HepG2 (cell line): ENCODE data around the gene PRR35. TPM values are rescaled to one million over a fixed set of nuclear protein-coding genes. Genes with fewer than 3 reads are reported as not detected.

Experiments used
- ATAC-seq: fragments of 200-7000 bp; cut with Tn5 transposase; 3 replicates; pipeline ENCODE4 v1.9.1; 2020; ENCODE audit warnings: mild to moderate bottlenecking, moderate library complexity
- BruUV-seq: library from RNA; stranded (reverse); fragments of 400-500 nt; replicated peaks from 2 replicates; lab custom pipeline; 2021; lab: Mats Ljungman, UMichigan
- CTCF ChIA-PET: fragments of 300-600 bp; formaldehyde crosslinking; extraction: SDS; loops from one replicate; lab custom pipeline; 2021; ENCODE audit warnings: low total read pairs, inconsistent platforms, low intra/inter-chr PET ratio; lab: Yijun Ruan, JAX
- POLR2A ChIA-PET: fragments of 350-600 bp; sonication (Branson Sonifier 250); formaldehyde crosslinking; loops from one replicate; lab custom pipeline; 2020; ENCODE audit warnings: antibody characterized with exemption, inconsistent platforms; lab: Yijun Ruan, JAX
- DNase-seq: peaks from one replicate; pipeline ENCODE4 v3.0.0-alpha.2; 2015; ENCODE audit warnings: low spot score
- FAIRE-seq: peaks from 3 replicates; lab custom pipeline; 2011; peaks lifted over from hg19 to GRCh38; lab: Jason Lieb, UNC
- H2AFZ ChIP-seq: one replicate; pipeline ENCODE4 v1.6.1; 2011; ENCODE audit warnings: low read length, inconsistent platforms
- H3K27ac ChIP-seq: fragments of 300-600 bp; 3 replicates; pipeline ENCODE4 v1.8.0; 2011; ENCODE audit warnings: mixed run types, mild to moderate bottlenecking, mixed read lengths, low read length, inconsistent platforms; ENCODE audit not compliant: insufficient read depth; ENCODE audit errors: extremely low read length
- H3K27me3 ChIP-seq, 2 experiments: fragments of 200-600 bp in 1 of 2; 2 replicates in 1 of 2; 3 replicates in 1 of 2; pipeline versions ENCODE4 v1.6.0 to v1.8.0; 2011; ENCODE audit warnings: low read length in 2 of 2, mild to moderate bottlenecking in 2 of 2, moderate library complexity in 2 of 2, inconsistent platforms in 1 of 2; ENCODE audit not compliant: insufficient read depth in 2 of 2, control insufficient read depth in 1 of 2
- H3K36me3 ChIP-seq, 2 experiments: fragments of 200-600 bp in 1 of 2; replicated peaks in 1 of 2; 2 replicates in 1 of 2; 3 replicates in 1 of 2; pipeline versions ENCODE4 v1.5.1 to v1.8.0; 2011; ENCODE audit warnings: low read length in 2 of 2, inconsistent platforms in 1 of 2; ENCODE audit not compliant: insufficient read depth in 2 of 2, control insufficient read depth in 1 of 2
- H3K4me1 ChIP-seq: 2 replicates; pipeline ENCODE4 v1.5.1; 2012; ENCODE audit warnings: low read length, inconsistent platforms; ENCODE audit not compliant: insufficient read depth
- H3K4me2 ChIP-seq: 2 replicates; pipeline ENCODE4 v1.6.0; 2011; ENCODE audit warnings: low read depth, low read length, inconsistent platforms
- H3K4me3 ChIP-seq, 3 experiments: fragments of 200-600 bp in 1 of 3; sonication (generic), shearing (Covaris generic) in 1 of 3; replicated peaks in 1 of 3; 2 replicates each; pipeline ENCODE4 v1.5.1; 2011 to 2016; ENCODE audit warnings: low read length in 3 of 3, inconsistent platforms in 2 of 3, low read depth in 2 of 3, mild to moderate bottlenecking in 2 of 3, control low read depth in 1 of 3, mixed read lengths in 1 of 3; ENCODE audit not compliant: insufficient read depth in 1 of 3
- H3K79me2 ChIP-seq: one replicate; pipeline ENCODE4 v1.6.1; 2011; ENCODE audit warnings: low read length, inconsistent platforms; ENCODE audit not compliant: insufficient read depth
- H3K9ac ChIP-seq: 2 replicates; pipeline ENCODE4 v1.6.0; 2011; ENCODE audit warnings: mild to moderate bottlenecking, low read depth, low read length, inconsistent platforms; ENCODE audit not compliant: insufficient read depth
- H3K9me3 ChIP-seq: 2 replicates; pipeline ENCODE4 v1.5.1; 2012; ENCODE audit warnings: mild to moderate bottlenecking, low read length
- H4K20me1 ChIP-seq: 2 replicates; pipeline ENCODE4 v1.6.0; 2011; ENCODE audit warnings: inconsistent platforms, mild to moderate bottlenecking, low read length, moderate library complexity; ENCODE audit not compliant: insufficient read depth
- GLMP ChIP-seq: sonication (generic); formaldehyde crosslinking; IDR thresholded peaks from 2 replicates; pipeline ENCODE4 v1.9.0; 2021; ENCODE audit warnings: missing genetic modification reagents, mild to moderate bottlenecking, borderline replicate concordance
- HOMEZ ChIP-seq: IDR thresholded peaks from 2 replicates; pipeline ENCODE4 v1.6.1; 2016; ENCODE audit warnings: low read depth
- POLR2A ChIP-seq, 2 experiments: IDR thresholded peaks; 2 replicates each; pipeline ENCODE4 v1.6.1; 2011; ENCODE audit warnings: low read depth in 2 of 2, low read length in 2 of 2, mild to moderate bottlenecking in 1 of 2, moderate library complexity in 1 of 2; ENCODE audit not compliant: insufficient read depth in 1 of 2
- RBFOX2 ChIP-seq: fragments of 200-400 bp; formaldehyde crosslinking; IDR thresholded peaks from 2 replicates; pipeline ENCODE4 v1.6.1; 2017; ENCODE audit warnings: low read depth, mild to moderate bottlenecking, low read length
- SPEN ChIP-seq: sonication (generic); formaldehyde crosslinking; IDR thresholded peaks from 2 replicates; pipeline ENCODE4 v1.5.1; 2020; ENCODE audit warnings: low read depth, mild to moderate bottlenecking, missing genetic modification reagents
- ZBTB38 ChIP-seq: sonication (generic); formaldehyde crosslinking; IDR thresholded peaks from 2 replicates; pipeline ENCODE4 v1.5.1; 2020; ENCODE audit warnings: mild to moderate bottlenecking, missing genetic modification reagents
- ZNF275 ChIP-seq: sonication (generic); formaldehyde crosslinking; IDR thresholded peaks from 2 replicates; pipeline ENCODE4 v1.8.0; 2022; ENCODE audit warnings: missing genetic modification reagents, mild to moderate bottlenecking, inconsistent platforms, borderline replicate concordance
- ZUFSP ChIP-seq: sonication (generic); formaldehyde crosslinking; IDR thresholded peaks from 2 replicates; pipeline ENCODE4 v1.9.0; 2021; ENCODE audit warnings: missing genetic modification reagents, mild to moderate bottlenecking, borderline replicate concordance
- WGBS: methylation state at CpG from one replicate; pipeline ENCODE4 v1.1.6; 2017; ENCODE audit warnings: low lambda C conversion rate; 5-methylcytosine and 5-hydroxymethylcytosine counted together
- in situ Hi-C: cut with HindIII; loops from 2 replicates; pipeline ENCODE4 v1.10.0; 2017; ENCODE audit warnings: low pct_unique_long_range_greater_than_20kb; ENCODE audit not compliant: extremely low pct_ligation_motif_present
- intact Hi-C: fragments of 100-400 bp; cut with micrococcal nuclease; formaldehyde crosslinking; loops from one replicate; pipeline ENCODE4 v1.10.0; 2022; ENCODE audit not compliant: unreplicated experiment
- polyA plus RNA-seq, 8 experiments: library from polyadenylated mRNA; depleted of rRNA in 3 of 8; stranded (reverse) in 7 of 8; unstranded in 1 of 8; fragments of >200 nt; fragmentation: Illumina TruSeq in 4 of 8; extraction: Trizol in 4 of 8; gene quantifications; 2 replicates each; pipeline versions ENCODE4 v1.2.1 to v1.2.3, GENCODE V29; 2011 to 2016; ENCODE audit warnings: low read depth in 4 of 8, missing spikeins in 1 of 8, mixed read lengths in 1 of 8; ENCODE audit not compliant: insufficient read depth in 1 of 8
- total RNA-seq, 5 experiments: library from RNA; depleted of rRNA; stranded (reverse); fragments of >200 nt; fragmentation: Illumina TruSeq; extraction: Trizol; gene quantifications; 2 replicates each; pipeline ENCODE4 v1.2.3, GENCODE V29; 2016; ENCODE audit warnings: low read depth in 1 of 5

PRR35 gene
- total and polyA plus RNA-seq, 2 of the 13 experiments (the other 11 are each of a cell fraction or from before 2014, with no cell fraction given), result 0.07 to 0.16 TPM

GRCh38 chr16:520847-521246, 39.3 kb upstream of the PRR35 start:
- peaks cover 3% of the 10 kb centered on the region for H3K79me2 ChIP-seq
- H3K27me3 ChIP-seq, result no peaks in the 10 kb centered on the region
- TF ChIP-seq RBFOX2 (0 out of 2 replicates have a peak, but pooled peaks have one; percentile 8), ZUFSP (no peak), ZBTB38 (CRISPR knock-in tag) (0 out of 2 replicates have a peak, but pooled peaks have one; percentile 1)
- no peak overlapping the region for H3K9ac ChIP-seq
- DNase-seq, result no peak
- no peak for ATAC-seq
- CTCF ChIA-PET, result no interaction called here
- no peak overlapping the region for H2AFZ ChIP-seq
- H3K4me2 ChIP-seq, result no peak overlapping the region
- 96% methylated on average over 13 of the region's 13 CpGs for WGBS
- H4K20me1 ChIP-seq, result no peaks in the 10 kb centered on the region
- H3K36me3 ChIP-seq, result peaks cover 20 to 45% of the 10 kb centered on the region in 2 experiments; a peak in 4 of 5 replicates
- intact Hi-C loops (no loop called here), in situ Hi-C loops (no loop called here)
- POLR2A ChIA-PET, result interaction anchor here (0.8 to 1.1 kb wide), 2 partner anchors 12 to 19 kb away, joined by 3 to 5 read pairs; no protein-coding TSS in a partner anchor
- H3K27ac ChIP-seq, result no peak overlapping the region
- no peaks in the 10 kb centered on the region for H3K9me3 ChIP-seq
- no peak overlapping the region for H3K4me3 ChIP-seq
- FAIRE-seq, result no peak
- peaks cover 20% of the 10 kb centered on the region for H3K4me1 ChIP-seq
- TSS peak; percentile 63 for BruUV-seq

- Histone ChIP-seq H2AFZ (no peak overlapping the region), H3K4me1 (peaks cover 28% of the 10 kb centered on the region), H3K79me2 (peaks cover 11% of the 10 kb centered on the region), H3K27ac (no peak overlapping the region), H3K9me3 (no peaks in the 10 kb centered on the region), H3K4me2 (no peak overlapping the region), H3K9ac (no peak overlapping the region), H3K4me3 (no peak overlapping the region), H4K20me1 (no peaks in the 10 kb centered on the region), H3K27me3 (no peaks in the 10 kb centered on the region; a peak in 1 of 5 replicates), H3K36me3 (peaks cover 20 to 40% of the 10 kb centered on the region in 2 experiments; a peak in 4 of 5 replicates)
- DNase-seq (no peak), FAIRE-seq (no peak), ATAC-seq (no peak)
- in situ Hi-C loops, result no loop called here
- CTCF ChIA-PET, result no interaction called here
- intact Hi-C loops, result no loop called here
- BruUV-seq, result no TSS peak
- 97% methylated on average over 23 of the region's 34 CpGs for WGBS
- POLR2A ChIA-PET, result interaction anchor here (1.1 to 2.7 kb wide), 3 partner anchors 12 to 20 kb away, joined by 5 to 12 read pairs (median 7); no protein-coding TSS in a partner anchor
- TF ChIP-seq ZNF275 (CRISPR knock-in tag), result no peak
- no peak for TF ChIP-seq HOMEZ (CRISPR knock-in tag)
- TF ChIP-seq POLR2A (IDR thresholded peaks at IDR 0.05; ENCODE audit: insufficient read depth in 1 of 2, low read depth in 2 of 2, low read length in 2 of 2), result 0 out of 4 replicates have a peak, but pooled peaks of 1 of the 2 experiments have one; percentile 8
- TF ChIP-seq SPEN (CRISPR knock-in tag), result no peak
- no peak for TF ChIP-seq GLMP (CRISPR knock-in tag)
These were observed 38.6 kb upstream of the PRR35 start for GRCh38 chr16:521381-522210.
